ENCODE data around the gene PTPN7.

GRCh38 chr1:202171292-202172014 is 11.1 kb upstream of the PTPN7 start:
- TF ChIP-seq CTCF (IDR thresholded peaks at IDR 0.05) (no peak), POLR2A (IDR thresholded peaks at IDR 0.05) (no peak)
